Lung microvascular endothelial cell (primary cell): ENCODE measurements around the gene VHLL. TPM values are rescaled to one million over a fixed set of nuclear protein-coding genes. Genes with fewer than 3 reads are reported as not detected.

ENCODE experiments used
- DNase-seq, 2 donors: peaks; one replicate each; pipeline versions ENCODE4 v3.0.0 to v3.0.0-alpha.2; 2010; ENCODE audit warnings: low read depth in 2 of 2
- total RNA-seq: library from RNA; depleted of rRNA; stranded (reverse); fragments of >200 nt; gene quantifications from 2 replicates; pipeline ENCODE4 v1.2.1, GENCODE V29; 2014

The VHLL gene
- total RNA-seq, 1 donor from 2014 or later = 0.20 TPM

DNA sequence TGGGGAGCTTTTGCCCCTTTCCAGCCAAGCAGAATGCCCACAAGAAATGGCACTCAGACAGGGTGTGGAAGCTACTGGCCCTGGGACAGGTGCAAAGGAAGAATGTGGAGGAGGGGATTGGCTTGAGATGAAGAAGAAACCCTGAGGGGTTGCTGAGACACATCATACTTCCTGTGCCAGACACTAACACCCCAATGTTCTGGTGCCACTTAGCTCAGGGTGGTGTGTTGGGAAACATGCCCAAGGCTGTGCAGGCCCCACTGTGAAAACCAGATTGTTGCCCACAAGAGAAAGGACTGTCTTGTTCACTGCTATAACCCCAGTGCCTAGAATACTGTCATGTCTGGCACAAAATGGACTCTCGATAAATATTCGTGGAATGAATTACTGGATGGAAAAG is 41.4 kb downstream of the VHLL start:
- no peak for DNase-seq

DNA sequence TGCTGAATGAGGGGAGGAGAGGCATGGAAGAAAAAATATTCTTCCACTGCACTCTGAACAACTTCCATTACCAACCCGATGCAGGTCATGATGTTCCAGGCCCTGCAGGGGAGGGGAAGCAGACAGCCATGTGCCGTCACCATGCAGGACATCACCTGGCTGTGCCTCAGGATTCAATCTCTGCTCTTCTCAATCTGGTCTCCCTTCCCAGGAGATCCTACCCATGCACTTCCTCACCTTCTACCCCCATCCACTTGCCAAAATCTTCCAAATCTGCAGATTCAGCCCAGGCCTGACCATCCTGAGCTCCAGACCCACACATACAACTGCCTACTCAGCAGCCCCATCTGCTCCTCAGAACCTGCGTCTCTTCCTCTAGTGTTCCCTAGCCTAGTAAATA is 45.5 kb downstream of the VHLL start:
- DNase-seq = no peak

DNA sequence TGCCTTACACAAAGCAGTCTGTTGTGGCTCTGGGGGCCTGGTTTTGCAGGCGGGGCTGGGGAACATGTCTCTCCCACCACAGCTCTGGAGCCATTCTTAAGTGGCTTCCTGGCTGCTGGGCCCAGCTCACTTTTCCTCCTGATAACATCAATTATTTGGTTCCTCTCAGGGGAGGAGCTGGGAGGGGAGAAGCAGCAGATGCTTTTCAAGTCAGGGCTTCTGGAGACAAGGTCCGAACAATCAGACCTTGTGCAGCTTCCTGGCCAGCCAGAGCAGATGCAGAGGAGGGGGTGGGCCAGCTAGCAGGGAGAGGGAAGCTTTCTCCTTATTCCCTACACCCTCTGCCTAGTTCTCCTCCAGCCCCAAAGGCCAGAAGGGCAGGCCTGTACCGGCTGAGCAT is 47.6 kb downstream of the VHLL start:
- peak in 1 of 2 donors; percentile 62 for DNase-seq

- no peak for DNase-seq
Observed at GRCh38 chr1:156249593-156249992, 49.5 kb downstream of the VHLL start.

Other genes with a start within 250 kb of the VHLL start
- gene UBQLN4, start 245.5 kb downstream of the VHLL start, total RNA-seq = 9.8 and 12.1 TPM in 2 replicates
- gene LAMTOR2, start 244.5 kb downstream of the VHLL start, total RNA-seq = 98.6 and 101 TPM in 2 replicates
- not detected in 2 replicates for gene RAB25, start 238.1 kb downstream of the VHLL start, total RNA-seq
- 3.4 and 4.8 TPM in 2 replicates for gene MEX3A, start 216.8 kb downstream of the VHLL start, total RNA-seq
- 187 and 399 TPM in 2 replicates for gene LMNA, start 184.6 kb downstream of the VHLL start, total RNA-seq
- 0.20 and 0.44 TPM in 2 replicates for gene SEMA4A, start 145.7 kb downstream of the VHLL start, total RNA-seq
- gene SLC25A44, start 105.2 kb downstream of the VHLL start, total RNA-seq = 7.0 and 9.3 TPM in 2 replicates
- gene PMF1, start 86.3 kb downstream of the VHLL start, total RNA-seq = 39.9 and 45.8 TPM in 2 replicates
- under 0.01 and 0.20 TPM in 2 replicates for gene BGLAP, start 57.1 kb downstream of the VHLL start, total RNA-seq
- 0.22 and 0.60 TPM in 2 replicates for gene PAQR6, start 51.3 kb downstream of the VHLL start, total RNA-seq
- 29.9 and 53.2 TPM in 2 replicates for gene SMG5, start 16.5 kb downstream of the VHLL start, total RNA-seq
- gene TMEM79, start 15.0 kb downstream of the VHLL start, total RNA-seq = 0.44 and 0.79 TPM in 2 replicates
- 38.3 and 56.4 TPM in 2 replicates for gene GLMP, start 3.6 kb downstream of the VHLL start, total RNA-seq
- gene CCT3, start 39.0 kb upstream of the VHLL start, total RNA-seq = 374 and 548 TPM in 2 replicates
- gene TSACC, start 39.2 kb upstream of the VHLL start, total RNA-seq = 0.22 TPM in 1 of 2 replicates, not detected in the other
- gene RHBG, start 69.9 kb upstream of the VHLL start, total RNA-seq = not detected in 2 replicates
- 3.7 and 4.4 TPM in 2 replicates for gene MEF2D, start 201.5 kb upstream of the VHLL start, total RNA-seq